Activated gamma-delta T cell treated with anti-CD3 and anti-CD28 coated beads, Interleukin-2, amount 50 U/mL, for 16 hours (primary cell): ENCODE data around the gene SPN.
A peak's percentile ranks its signal among the peaks of the same experiment; 100 is the strongest.
"Not testable (repeated sequence)": the region's sequence is repeated elsewhere in the genome, so short reads cannot be mapped to it uniquely, and the experiment has no call there.

Experiments
- DNase-seq: peaks from one replicate; pipeline ENCODE4 v3.0.0-alpha.2; 2020; ENCODE audit warnings: low read depth

Gene SPN

GRCh38 chr16:29646947-29647346 lies 16.1 kb upstream of the SPN start:
- no peak for DNase-seq

GRCh38 chr16:29649588-29650494 lies 13.2 kb upstream of the SPN start:
- DNase-seq: no peak

GRCh38 chr16:29650771-29651170 lies 12.3 kb upstream of the SPN start:
- DNase-seq: no peak

- DNase-seq: no peak
These were observed 11.2 kb upstream of the SPN start for GRCh38 chr16:29651774-29652349.

GRCh38 chr16:29653471-29653870 lies 9.6 kb upstream of the SPN start:
- no peak for DNase-seq

- DNase-seq: not testable (repeated sequence)
These were observed 9.2 kb upstream of the SPN start for GRCh38 chr16:29653890-29654289.

GRCh38 chr16:29656688-29657523 lies 6.1 kb upstream of the SPN start:
- no peak for DNase-seq

GRCh38 chr16:29658705-29659104 lies 4.3 kb upstream of the SPN start:
- DNase-seq: no peak

GRCh38 chr16:29662000-29662728 lies 883 bp upstream of the SPN start:
- DNase-seq: no peak

- peak; percentile 42 for DNase-seq
These were observed 375 bp upstream of the SPN start for GRCh38 chr16:29662729-29663015.

- no peak for DNase-seq
These were observed 702 bp downstream of the SPN start for GRCh38 chr16:29663807-29664090.

- DNase-seq: peak; percentile 31
These were observed 1.3 kb downstream of the SPN start for GRCh38 chr16:29664091-29664921.

GRCh38 chr16:29665294-29666077 lies 2.4 kb downstream of the SPN start:
- no peak for DNase-seq

GRCh38 chr16:29667322-29667610 lies 4.2 kb downstream of the SPN start:
- DNase-seq: not testable (repeated sequence)

- DNase-seq: no peak
These were observed 4.7 kb downstream of the SPN start for GRCh38 chr16:29667755-29668154.

- no peak for DNase-seq
These were observed 5.2 kb downstream of the SPN start for GRCh38 chr16:29668267-29668666.

GRCh38 chr16:29673501-29673900 lies 10.5 kb downstream of the SPN start:
- no peak for DNase-seq

GRCh38 chr16:29674188-29674587 lies 11.1 kb downstream of the SPN start:
- DNase-seq: no peak

- DNase-seq: no peak
These were observed 13.0 kb downstream of the SPN start for GRCh38 chr16:29675811-29676643.
